ENCODE data around the gene SSBP2.

DNA sequence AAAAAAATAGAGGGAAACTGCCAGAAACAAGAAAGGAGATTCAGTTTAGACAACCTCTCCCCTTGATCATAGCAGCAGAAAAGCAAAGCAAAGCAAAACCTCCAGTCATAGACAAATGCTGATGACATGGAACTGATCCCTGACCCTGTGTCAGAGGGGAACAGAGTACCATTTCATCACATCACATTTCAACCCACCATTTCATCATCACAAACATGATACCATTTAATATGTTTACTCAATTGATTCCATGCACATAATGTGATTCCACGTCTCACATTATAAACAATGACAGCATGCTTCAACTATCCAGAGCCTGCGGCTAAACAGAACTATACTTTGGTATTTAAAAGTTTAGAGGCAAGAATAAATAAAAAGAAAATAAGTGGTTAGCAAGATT lies 328.2 kb downstream of the SSBP2 start:
- TF ChIP-seq CTCF (conservative IDR thresholded peaks at IDR 0.05 in 1 of 2, IDR thresholded peaks at IDR 0.05 in 1 of 2; ENCODE audit: low read depth in 1 of 2, low read length in 2 of 2), result no peak
- no peak for TF ChIP-seq EZH2 (IDR thresholded peaks at IDR 0.05; ENCODE audit: low read length, missing control alignments)
